ENCODE measurements around the gene LRRC51.

DNA sequence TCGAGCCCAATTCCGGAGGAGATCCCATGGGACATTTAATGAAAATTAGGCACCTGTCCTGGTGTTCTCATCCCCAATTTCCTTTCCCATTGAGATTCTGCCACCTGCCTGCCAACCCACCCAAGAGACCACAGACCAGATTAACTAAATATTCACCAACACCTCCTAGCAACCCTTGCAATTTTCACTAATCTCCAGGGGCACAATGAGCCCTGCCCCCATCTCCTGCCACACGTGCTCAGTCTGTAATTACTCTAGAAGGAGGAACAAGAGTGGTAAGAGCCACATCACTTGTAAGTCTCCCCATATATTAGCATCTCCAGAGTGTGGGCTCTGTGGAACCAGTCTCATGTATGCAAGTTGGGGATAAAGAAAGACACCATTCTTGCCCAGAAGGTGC is 44.0 kb upstream of the LRRC51 start:
- TF ChIP-seq CTCF (IDR thresholded peaks at IDR 0.05; ENCODE audit: insufficient read depth, low read length, poor library complexity, severe bottlenecking) (no peak), EZH2phosphoT487 (conservative IDR thresholded peaks at IDR 0.05; ENCODE audit: low read length) (no peak)

All from SU-DHL-6 (cell line).